ENCODE results near the gene BTC. TPM values are rescaled to one million over a fixed set of nuclear protein-coding genes. Genes with fewer than 3 reads are reported as not detected.

BTC gene
- total RNA-seq, 4 donors from 2014 or later = 0.83 to 4.2 (median 2.6) TPM

DNA sequence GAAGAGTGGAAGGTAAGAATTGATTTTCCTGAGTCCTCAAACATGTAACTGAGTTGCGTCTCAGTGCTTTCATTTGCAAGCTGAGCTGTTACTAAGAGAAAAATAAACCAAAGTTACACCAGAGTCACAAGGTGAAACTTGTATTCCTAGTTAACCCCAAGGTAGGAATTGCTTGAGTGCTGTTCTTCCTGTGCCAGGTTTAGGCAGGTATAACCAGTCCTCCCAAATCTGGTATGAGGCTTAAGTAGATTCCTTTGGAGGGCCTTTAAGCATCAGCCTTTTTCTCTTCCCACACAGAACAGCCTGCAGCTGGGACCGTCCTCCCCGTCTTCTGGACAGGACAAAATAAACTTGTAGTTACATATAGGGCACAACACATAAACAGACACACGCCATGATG lies 2.3 kb upstream of the BTC start:
- DNase-seq = no peak
- TF ChIP-seq, protein P1, sequence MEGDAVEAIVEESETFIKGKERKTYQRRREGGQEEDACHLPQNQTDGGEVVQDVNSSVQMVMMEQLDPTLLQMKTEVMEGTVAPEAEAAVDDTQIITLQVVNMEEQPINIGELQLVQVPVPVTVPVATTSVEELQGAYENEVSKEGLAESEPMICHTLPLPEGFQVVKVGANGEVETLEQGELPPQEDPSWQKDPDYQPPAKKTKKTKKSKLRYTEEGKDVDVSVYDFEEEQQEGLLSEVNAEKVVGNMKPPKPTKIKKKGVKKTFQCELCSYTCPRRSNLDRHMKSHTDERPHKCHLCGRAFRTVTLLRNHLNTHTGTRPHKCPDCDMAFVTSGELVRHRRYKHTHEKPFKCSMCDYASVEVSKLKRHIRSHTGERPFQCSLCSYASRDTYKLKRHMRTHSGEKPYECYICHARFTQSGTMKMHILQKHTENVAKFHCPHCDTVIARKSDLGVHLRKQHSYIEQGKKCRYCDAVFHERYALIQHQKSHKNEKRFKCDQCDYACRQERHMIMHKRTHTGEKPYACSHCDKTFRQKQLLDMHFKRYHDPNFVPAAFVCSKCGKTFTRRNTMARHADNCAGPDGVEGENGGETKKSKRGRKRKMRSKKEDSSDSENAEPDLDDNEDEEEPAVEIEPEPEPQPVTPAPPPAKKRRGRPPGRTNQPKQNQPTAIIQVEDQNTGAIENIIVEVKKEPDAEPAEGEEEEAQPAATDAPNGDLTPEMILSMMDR (IDR thresholded peaks at IDR 0.05) = no peak
- no peak for TF ChIP-seq POLR2A (IDR thresholded peaks at IDR 0.05)
- H3K4me1 ChIP-seq = peaks cover 0 to 8% (median 4%) of the 10 kb centered on the region in 4 donors
- H3K27ac ChIP-seq = no peak overlapping the region
- H3K4me3 ChIP-seq = no peak overlapping the region
- H3K9me3 ChIP-seq = no peaks in the 10 kb centered on the region
- no peaks in the 10 kb centered on the region for H3K27me3 ChIP-seq
- H3K36me3 ChIP-seq = no peaks in the 10 kb centered on the region

DNA sequence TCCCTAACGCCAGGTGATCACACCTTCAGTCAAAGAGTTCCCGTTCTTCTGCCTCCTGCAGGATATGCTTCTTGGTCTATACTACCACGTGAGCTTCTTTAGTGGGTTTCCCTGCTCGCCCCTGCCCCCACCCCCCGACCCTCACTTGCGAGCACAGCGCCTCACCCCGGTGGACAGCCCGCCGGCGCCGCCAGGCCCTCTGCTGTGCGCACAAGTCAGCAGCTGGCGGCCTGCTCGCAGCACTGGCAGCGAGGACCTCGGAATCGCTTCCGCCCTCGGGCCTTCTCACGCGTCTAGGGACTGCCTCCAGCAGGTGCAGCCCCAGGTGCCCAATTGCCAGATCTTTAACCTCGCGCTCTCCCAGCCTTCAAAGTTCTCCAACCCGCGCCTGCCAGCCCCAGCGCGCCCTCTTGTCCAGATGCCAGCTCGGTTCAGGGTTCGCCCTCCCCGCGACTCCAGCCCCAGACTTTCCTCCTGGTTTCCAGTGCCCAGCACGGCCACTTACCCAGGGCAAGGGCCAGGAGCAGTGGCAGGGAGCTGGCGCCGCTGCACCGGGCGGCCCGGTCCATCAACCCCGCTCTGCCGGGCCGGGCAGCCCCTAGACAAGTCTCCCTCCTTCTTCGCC lies 454 bp downstream of the BTC start:
- no peaks in the 10 kb centered on the region for H3K36me3 ChIP-seq
- no peaks in the 10 kb centered on the region for H3K9me3 ChIP-seq
- peaks cover 0 to 8% (median 4%) of the 10 kb centered on the region in 4 donors for H3K4me1 ChIP-seq
- no peaks in the 10 kb centered on the region for H3K27me3 ChIP-seq
- DNase-seq = peak in 2 of 3 donors; percentile 84 to 89
- H3K27ac ChIP-seq = peak overlapping the region; percentile 17 to 95 (median 78)
- H3K4me3 ChIP-seq = peak overlapping the region; percentile 36 to 71 (median 52)
- TF ChIP-seq, protein P1 (IDR thresholded peaks at IDR 0.05) = peak in 4 of 6 experiments; percentile 9 to 48 (median 32)
- peak; percentile 61 to 62 for TF ChIP-seq POLR2A (IDR thresholded peaks at IDR 0.05)

DNA sequence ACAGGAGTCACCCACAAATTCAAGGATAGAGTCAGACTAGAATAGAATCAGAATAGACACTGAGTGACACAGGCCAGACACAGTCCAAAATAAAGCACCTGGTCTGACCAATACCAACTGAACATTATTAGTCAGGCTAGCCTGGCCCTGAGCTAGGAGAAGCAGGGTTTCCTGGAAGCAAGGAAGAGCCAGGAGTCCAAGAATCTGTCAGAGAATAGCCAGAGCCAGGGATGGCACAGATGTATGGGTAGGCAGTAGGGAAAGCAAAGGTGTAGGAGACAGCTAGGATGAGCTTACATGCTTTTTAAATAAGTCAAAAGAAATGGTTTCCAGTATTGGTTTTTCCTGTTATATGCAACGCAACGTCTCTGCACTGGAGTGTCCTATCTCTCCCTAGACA lies 3.7 kb downstream of the BTC start:
- peaks cover 0 to 8% (median 4%) of the 10 kb centered on the region in 4 donors for H3K4me1 ChIP-seq
- H3K27me3 ChIP-seq = no peaks in the 10 kb centered on the region
- no peak for TF ChIP-seq POLR2A (IDR thresholded peaks at IDR 0.05)
- TF ChIP-seq, protein P1 (IDR thresholded peaks at IDR 0.05) = no peak
- no peaks in the 10 kb centered on the region for H3K36me3 ChIP-seq
- H3K9me3 ChIP-seq = no peaks in the 10 kb centered on the region
- H3K27ac ChIP-seq = no peak overlapping the region
- no peak for DNase-seq
- no peak overlapping the region for H3K4me3 ChIP-seq

DNA sequence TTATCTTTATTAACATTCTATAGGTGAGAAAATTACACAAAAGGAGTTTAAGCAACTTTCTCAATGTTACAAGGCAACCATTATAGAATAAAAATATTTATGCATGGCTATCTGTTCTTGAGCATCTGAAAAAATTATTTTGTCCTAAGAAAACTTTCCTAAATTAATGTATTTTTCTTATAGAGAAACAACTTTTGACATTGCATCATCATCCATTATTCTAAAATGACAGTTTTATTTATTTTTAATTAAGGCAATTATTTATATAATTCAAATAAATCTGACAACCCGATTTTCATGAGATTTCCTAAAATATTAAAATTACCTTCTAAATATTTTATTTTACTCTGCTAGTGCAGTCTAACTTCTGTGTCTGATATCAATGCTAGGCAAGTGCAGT lies 4.8 kb downstream of the BTC start:
- Histone ChIP-seq H3K4me1 (peaks cover 0 to 8% (median 4%) of the 10 kb centered on the region in 4 donors), H3K36me3 (no peaks in the 10 kb centered on the region), H3K27me3 (no peaks in the 10 kb centered on the region), H3K4me3 (no peak overlapping the region), H3K9me3 (no peaks in the 10 kb centered on the region), H3K27ac (no peak overlapping the region)
- TF ChIP-seq, protein P1 (IDR thresholded peaks at IDR 0.05) = no peak
- TF ChIP-seq POLR2A (IDR thresholded peaks at IDR 0.05) = no peak
- DNase-seq = no peak

DNA sequence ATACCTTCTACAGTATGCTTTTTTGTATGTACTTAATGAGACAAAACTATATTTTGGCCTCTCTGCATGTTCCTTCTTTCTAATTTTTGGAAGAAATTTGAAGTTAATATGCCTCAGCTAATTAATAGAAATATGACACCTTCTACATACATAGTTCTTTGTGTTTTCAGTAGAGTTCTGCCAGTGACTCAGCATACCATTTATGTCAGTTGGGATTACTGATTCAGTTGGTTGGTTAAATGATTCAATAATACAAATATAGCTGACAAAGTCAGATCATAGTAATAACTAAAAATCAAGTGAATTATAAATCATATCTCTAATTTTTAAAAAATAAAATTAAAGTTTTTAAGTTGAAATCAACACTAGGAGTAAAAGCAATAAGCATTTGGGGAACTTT lies 16.8 kb downstream of the BTC start:
- no peak overlapping the region for H3K27ac ChIP-seq
- no peak overlapping the region for H3K4me3 ChIP-seq
- no peak for DNase-seq
- no peaks in the 10 kb centered on the region for H3K27me3 ChIP-seq
- no peaks in the 10 kb centered on the region for H3K4me1 ChIP-seq
- H3K36me3 ChIP-seq = no peaks in the 10 kb centered on the region
- TF ChIP-seq POLR2A (IDR thresholded peaks at IDR 0.05) = no peak
- TF ChIP-seq, protein P1 (IDR thresholded peaks at IDR 0.05) = no peak
- no peaks in the 10 kb centered on the region for H3K9me3 ChIP-seq
